CD8-positive, alpha-beta memory T cell (primary cell): ENCODE measurements around the gene PLXNA3. TPM values are rescaled to one million over a fixed set of nuclear protein-coding genes. Genes with fewer than 3 reads are reported as not detected.

Experiments
- CTCF ChIA-PET: fragments of 350-600 bp; sonication (Branson Sonifier 250); formaldehyde crosslinking; loops from one replicate; lab custom pipeline; 2021; ENCODE audit warnings: antibody characterized with exemption; lab: Charles Lee
- POLR2A ChIA-PET: fragments of 350-600 bp; sonication (Branson Sonifier 250); formaldehyde crosslinking; loops from one replicate; lab custom pipeline; 2021; ENCODE audit warnings: antibody characterized with exemption; lab: Charles Lee
- DNase-seq, 5 donors: peaks; one replicate each; pipeline versions ENCODE4 v3.0.0 to v3.0.0-alpha.2; 2020 to 2022; ENCODE audit warnings: mixed read lengths in 1 of 5
- H3K27ac ChIP-seq: one replicate; pipeline ENCODE4 v1.7.0; 2013; ENCODE audit warnings: low read depth, mild to moderate bottlenecking, low read length, moderate library complexity
- H3K27me3 ChIP-seq: 2 replicates; pipeline ENCODE4 v1.7.0; 2013; ENCODE audit warnings: low read length, mild to moderate bottlenecking; ENCODE audit not compliant: insufficient read depth, poor library complexity, severe bottlenecking
- H3K36me3 ChIP-seq: 2 replicates; pipeline ENCODE4 v1.7.0; 2013; ENCODE audit warnings: mild to moderate bottlenecking, low read length, moderate library complexity; ENCODE audit not compliant: insufficient read depth
- H3K4me1 ChIP-seq: 2 replicates; pipeline ENCODE4 v1.7.0; 2013; ENCODE audit warnings: mild to moderate bottlenecking, low read length, moderate library complexity; ENCODE audit not compliant: insufficient read depth
- H3K4me3 ChIP-seq: 2 replicates; pipeline ENCODE4 v1.7.0; 2013; ENCODE audit warnings: mild to moderate bottlenecking, low read length
- H3K9me3 ChIP-seq: 2 replicates; pipeline ENCODE4 v1.7.0; 2013; ENCODE audit warnings: mild to moderate bottlenecking, low read length
- H3K27ac Mint-ChIP-seq, 8 donors: one replicate each; pipeline ENCODE4 v1.8.0; 2020 to 2021; ENCODE audit warnings: mixed read lengths in 8 of 8, mild to moderate bottlenecking in 6 of 8, inconsistent platforms in 3 of 8, moderate library complexity in 3 of 8
- H3K27me3 Mint-ChIP-seq, 2 donors: one replicate each; pipeline ENCODE4 v1.8.0; 2020 to 2021; ENCODE audit warnings: mixed read lengths in 2 of 2, mild to moderate bottlenecking in 1 of 2, moderate library complexity in 1 of 2
- H3K36me3 Mint-ChIP-seq, 3 donors: one replicate each; pipeline ENCODE4 v1.8.0; 2020 to 2021; ENCODE audit warnings: mixed read lengths in 3 of 3, inconsistent platforms in 1 of 3, mild to moderate bottlenecking in 1 of 3
- H3K4me1 Mint-ChIP-seq, 3 donors: one replicate each; pipeline ENCODE4 v1.8.0; 2020 to 2021; ENCODE audit warnings: mixed read lengths in 3 of 3, inconsistent platforms in 1 of 3, mild to moderate bottlenecking in 1 of 3
- H3K4me3 Mint-ChIP-seq, 7 donors: one replicate each; pipeline ENCODE4 v1.8.0; 2020 to 2021; ENCODE audit warnings: mixed read lengths in 7 of 7, mild to moderate bottlenecking in 6 of 7, moderate library complexity in 4 of 7, inconsistent platforms in 2 of 7
- H3K9me3 Mint-ChIP-seq, 5 donors: one replicate each; pipeline ENCODE4 v1.8.0; 2020 to 2022; ENCODE audit warnings: mixed read lengths in 5 of 5, mild to moderate bottlenecking in 3 of 5, moderate library complexity in 2 of 5, inconsistent platforms in 1 of 5
- polyA plus RNA-seq: library from polyadenylated mRNA; unstranded; fragments of 300-500 nt; fragmentation: Illumina TruSeq; gene quantifications from one replicate; pipeline ENCODE4 v1.2.3, GENCODE V29; 2021
- total RNA-seq, 2 experiments: library from RNA; stranded (reverse); gene quantifications; one replicate each; pipeline ENCODE4 v1.2.3, GENCODE V29; 2021

The PLXNA3 gene
- total and polyA plus RNA-seq, 3 experiments from 2014 or later: 0.79 to 39.2 (median 34.1) TPM

DNA sequence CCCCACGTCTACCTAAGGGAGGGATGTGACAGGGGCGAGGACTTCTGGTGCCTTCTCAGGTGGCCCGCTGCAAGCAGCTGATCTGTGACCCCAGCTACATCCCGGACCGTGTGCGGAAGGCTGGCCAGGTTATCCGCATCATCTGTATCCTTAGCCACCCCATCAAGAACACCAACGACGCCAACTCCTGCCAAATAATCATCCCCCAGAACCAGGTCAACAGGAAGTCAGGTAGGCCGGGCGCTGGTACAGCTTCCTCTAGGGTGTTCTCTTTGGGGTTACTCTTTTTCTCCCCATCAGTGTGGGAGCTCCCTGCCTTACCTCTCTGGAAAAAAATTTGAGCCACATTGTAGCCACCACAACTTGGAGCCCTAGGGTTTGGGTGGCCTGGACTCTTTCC lies 16.5 kb upstream of the PLXNA3 start:
- no peaks in the 10 kb centered on the region for H3K36me3 ChIP-seq
- peak in 2 of 5 donors; percentile 23 to 37 for DNase-seq
- H3K9me3 ChIP-seq: no peaks in the 10 kb centered on the region
- no peaks in the 10 kb centered on the region for H3K27me3 ChIP-seq
- POLR2A ChIA-PET: interaction anchor here (0.6 to 0.7 kb wide), 3 partner anchors 16 to 69 kb away, joined by 3 to 6 read pairs (median 3); partner anchors contain the start of genes PLXNA3 and SLC10A3
- Mint-ChIP-seq H3K4me3 (peak overlapping the region; percentile 14 to 77 (median 57)), H3K27me3 (peaks cover 0 to 9% of the 10 kb centered on the region in 2 donors), H3K9me3 (no peaks in the 10 kb centered on the region), H3K27ac (peak overlapping the region in 6 of 8 donors; percentile 52 to 91 (median 85)), H3K36me3 (peaks cover 0 to 36% (median 0%) of the 10 kb centered on the region in 3 donors), H3K4me1 (peaks cover 14 to 46% (median 17%) of the 10 kb centered on the region in 3 donors)
- no peak overlapping the region for H3K27ac ChIP-seq
- CTCF ChIA-PET: interaction anchor here (0.8 to 1.5 kb wide), 2 partner anchors 12 to 43 kb away, joined by 3 to 6 read pairs; partner anchors contain the start of gene RPL10
- peaks cover 32% of the 10 kb centered on the region for H3K4me1 ChIP-seq
- no peak overlapping the region for H3K4me3 ChIP-seq

DNA sequence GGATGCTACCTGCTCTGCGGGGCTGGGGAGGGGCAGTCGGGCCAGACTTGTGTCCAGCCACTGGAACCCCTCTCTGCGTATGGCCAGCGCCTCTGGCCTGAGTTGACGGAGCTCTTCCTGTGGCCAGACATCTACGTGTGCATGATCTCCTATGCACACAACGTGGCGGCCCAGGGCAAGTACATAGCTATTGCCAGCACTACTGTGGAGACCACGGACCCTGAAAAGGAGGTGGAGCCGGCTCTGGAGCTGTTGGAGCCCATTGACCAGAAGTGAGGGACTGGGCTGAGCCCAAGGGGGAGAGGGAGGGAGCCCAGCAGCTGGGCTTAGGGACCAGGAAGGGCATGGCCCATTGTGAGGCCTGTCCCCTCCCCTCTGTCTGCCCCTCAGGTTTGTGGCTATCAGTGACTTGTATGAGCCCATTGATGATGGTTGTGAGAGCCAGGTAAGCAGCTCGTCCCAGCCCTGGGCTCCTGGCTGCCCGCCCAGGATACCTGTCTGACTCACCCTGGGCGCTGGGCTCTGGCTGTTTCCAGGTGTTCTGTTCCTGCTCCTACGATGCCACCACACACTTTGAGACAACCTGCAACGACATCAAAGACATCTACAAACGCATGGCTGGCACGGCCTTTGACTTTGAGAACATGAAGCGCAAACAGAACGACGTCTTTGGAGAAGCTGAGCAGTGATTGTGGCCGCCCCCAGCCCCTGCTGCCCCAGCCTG lies 15.9 kb upstream of the PLXNA3 start:
- POLR2A ChIA-PET: interaction anchor here (0.7 kb wide), 1 partner anchor 48 kb away, joined by 3 read pairs; the partner anchor contains the start of gene SLC10A3
- H3K9me3 Mint-ChIP-seq: no peaks in the 10 kb centered on the region
- no peak for DNase-seq

DNA sequence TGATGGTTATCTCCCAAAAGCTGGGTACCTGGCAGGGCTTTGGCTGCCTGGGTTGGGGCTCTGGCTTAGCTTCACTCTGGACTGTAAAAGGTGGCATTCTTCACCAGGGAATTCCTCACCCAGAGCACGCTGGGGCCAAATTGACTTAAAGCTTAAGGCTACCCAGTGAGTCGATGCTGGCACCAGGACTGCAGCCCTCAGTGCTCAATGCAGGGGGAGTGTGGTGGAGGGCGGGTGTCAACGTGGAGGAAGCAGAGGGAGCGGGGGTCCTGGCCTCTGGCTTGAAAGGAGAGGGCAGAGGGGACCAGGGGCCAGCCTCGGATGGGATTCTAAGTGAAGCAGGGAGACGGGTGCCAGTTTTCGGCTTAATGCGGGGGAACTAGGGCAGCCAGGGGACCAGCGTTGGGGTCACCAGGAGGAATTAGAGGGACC lies 14.6 kb upstream of the PLXNA3 start:
- H3K27me3 Mint-ChIP-seq: peaks cover 0 to 2% of the 10 kb centered on the region in 2 donors
- H3K4me3 ChIP-seq: no peak overlapping the region
- H3K27ac ChIP-seq: peak overlapping the region; percentile 24
- H3K27me3 ChIP-seq: no peaks in the 10 kb centered on the region
- CTCF ChIA-PET: no interaction called here
- H3K4me3 Mint-ChIP-seq: peak overlapping the region; percentile 64 to 85 (median 73)
- DNase-seq: no peak
- POLR2A ChIA-PET: interaction anchor here (0.6 to 1.2 kb wide), 3 partner anchors 14 to 31 kb away, joined by 4 read pairs; no protein-coding TSS in a partner anchor
- no peaks in the 10 kb centered on the region for H3K36me3 ChIP-seq
- H3K36me3 Mint-ChIP-seq: peaks cover 0 to 45% (median 0%) of the 10 kb centered on the region in 3 donors
- peak overlapping the region; percentile 66 to 94 (median 86) for H3K27ac Mint-ChIP-seq
- H3K4me1 Mint-ChIP-seq: peaks cover 8 to 41% (median 15%) of the 10 kb centered on the region in 3 donors
- H3K4me1 ChIP-seq: peaks cover 25% of the 10 kb centered on the region
- no peaks in the 10 kb centered on the region for H3K9me3 ChIP-seq
- no peaks in the 10 kb centered on the region for H3K9me3 Mint-ChIP-seq

More for the DNA sequence above, 15.9 kb upstream of the PLXNA3 start:
- Histone ChIP-seq H3K4me1 (peaks cover 32% of the 10 kb centered on the region), H3K4me3 (no peak overlapping the region), H3K27ac (no peak overlapping the region), H3K27me3 (no peaks in the 10 kb centered on the region), H3K36me3 (no peaks in the 10 kb centered on the region), H3K9me3 (no peaks in the 10 kb centered on the region)
- H3K4me1 Mint-ChIP-seq: peaks cover 14 to 49% (median 20%) of the 10 kb centered on the region in 3 donors
- peaks cover 0 to 42% (median 0%) of the 10 kb centered on the region in 3 donors for H3K36me3 Mint-ChIP-seq
- peak overlapping the region in 6 of 7 donors; percentile 26 to 73 (median 56) for H3K4me3 Mint-ChIP-seq
- peak overlapping the region in 6 of 8 donors; percentile 52 to 91 (median 85) for H3K27ac Mint-ChIP-seq
- CTCF ChIA-PET: interaction anchor here (0.8 to 1.5 kb wide), 2 partner anchors 13 to 44 kb away, joined by 3 to 6 read pairs; partner anchors contain the start of gene RPL10
- H3K27me3 Mint-ChIP-seq: peaks cover 0 to 9% of the 10 kb centered on the region in 2 donors

DNA sequence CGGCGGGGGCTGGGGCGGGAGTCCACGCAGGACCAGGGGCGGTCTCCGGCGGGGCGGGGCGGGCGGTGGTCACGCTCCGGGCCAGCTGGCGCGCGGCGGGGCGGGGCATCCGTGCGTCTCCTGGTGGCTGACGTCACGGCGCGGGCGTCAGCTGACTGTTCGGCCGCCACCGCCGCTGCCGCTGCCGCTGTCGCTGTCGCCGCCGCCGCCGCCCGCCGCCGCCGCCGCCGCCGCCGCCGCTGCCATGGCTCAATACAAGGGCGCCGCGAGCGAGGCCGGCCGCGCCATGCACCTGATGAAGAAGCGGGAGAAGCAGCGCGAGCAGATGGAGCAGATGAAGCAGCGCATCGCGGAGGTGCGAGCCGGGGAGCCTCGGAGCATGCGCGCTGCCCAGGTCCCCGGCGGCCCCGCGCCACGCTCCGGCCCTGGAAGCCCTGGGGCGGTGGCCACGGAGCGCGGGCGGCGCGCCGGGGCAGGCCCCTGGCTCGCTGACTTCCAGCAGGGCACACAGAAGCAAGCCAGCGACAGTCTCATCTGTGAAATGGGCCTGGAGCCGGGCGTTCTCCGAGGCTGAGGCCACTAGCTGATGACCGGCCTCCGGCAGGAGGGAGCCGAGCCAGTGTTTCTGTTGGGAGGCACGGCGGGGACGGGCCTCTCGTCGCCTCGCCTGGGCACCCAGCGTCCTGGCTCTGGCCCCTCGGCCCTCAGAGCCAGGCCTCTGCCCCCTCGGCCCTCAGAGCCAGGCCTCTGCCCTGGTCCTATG lies 13.9 kb upstream of the PLXNA3 start, which contains the start of gene FAM50A:
Gene FAM50A, plus strand, starts transcription at position 150 of the 763 bp plus-strand sequence. Its CDS starts 95 bp downstream, at position 245.
- Mint-ChIP-seq H3K4me3 (peak within 1 kb of the TSS; percentile 70 to 86 (median 76)), H3K9me3 (no peaks in the 10 kb centered on the region), H3K4me1 (peaks cover 8 to 37% (median 14%) of the 10 kb centered on the region in 3 donors), H3K36me3 (peaks cover 0 to 43% (median 0%) of the 10 kb centered on the region in 3 donors), H3K27me3 (peaks cover 0 to 2% of the 10 kb centered on the region in 2 donors), H3K27ac (peak within 1 kb of the TSS; percentile 66 to 94 (median 86))
- peak; percentile 64 to 81 (median 69) for DNase-seq
- H3K27ac ChIP-seq: peak within 1 kb of the TSS; percentile 67
- H3K27me3 ChIP-seq: no peaks in the 10 kb centered on the region
- CTCF ChIA-PET: no interaction called here
- no peaks in the 10 kb centered on the region for H3K36me3 ChIP-seq
- H3K4me3 ChIP-seq: peak within 1 kb of the TSS; percentile 37
- POLR2A ChIA-PET: interaction anchor here (1.1 to 1.2 kb wide), 2 partner anchors 13 to 15 kb away, joined by 4 read pairs; no protein-coding TSS in a partner anchor
- no peaks in the 10 kb centered on the region for H3K9me3 ChIP-seq
- peaks cover 21% of the 10 kb centered on the region for H3K4me1 ChIP-seq

DNA sequence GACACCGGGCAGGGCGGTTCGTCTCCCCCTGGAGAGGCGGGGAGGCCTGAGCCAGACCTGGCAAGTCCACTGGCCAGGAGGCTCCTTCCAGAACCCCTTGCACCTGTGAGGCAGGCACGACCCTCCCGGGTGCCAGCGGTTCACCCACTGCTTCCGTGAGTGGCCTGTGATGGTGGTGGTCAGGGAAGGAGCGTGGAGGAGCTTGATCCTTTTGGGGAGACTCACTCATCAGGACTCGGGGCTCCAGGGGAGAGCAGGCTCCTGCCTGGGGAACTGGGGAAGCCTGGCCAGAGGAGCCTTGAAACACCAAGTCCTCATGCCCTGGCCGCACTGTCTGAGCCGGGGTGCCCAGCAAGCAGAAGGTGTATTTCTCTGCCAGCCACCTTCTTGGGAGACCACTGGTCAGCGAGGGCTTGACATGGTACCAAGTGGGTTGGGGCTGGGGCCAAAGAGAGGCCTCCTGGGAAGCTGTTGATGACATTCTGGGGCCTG lies 13.3 kb upstream of the PLXNA3 start:
- CTCF ChIA-PET: interaction anchor here (1.5 kb wide), 1 partner anchor 17 kb away, joined by 4 read pairs; no protein-coding TSS in a partner anchor

DNA sequence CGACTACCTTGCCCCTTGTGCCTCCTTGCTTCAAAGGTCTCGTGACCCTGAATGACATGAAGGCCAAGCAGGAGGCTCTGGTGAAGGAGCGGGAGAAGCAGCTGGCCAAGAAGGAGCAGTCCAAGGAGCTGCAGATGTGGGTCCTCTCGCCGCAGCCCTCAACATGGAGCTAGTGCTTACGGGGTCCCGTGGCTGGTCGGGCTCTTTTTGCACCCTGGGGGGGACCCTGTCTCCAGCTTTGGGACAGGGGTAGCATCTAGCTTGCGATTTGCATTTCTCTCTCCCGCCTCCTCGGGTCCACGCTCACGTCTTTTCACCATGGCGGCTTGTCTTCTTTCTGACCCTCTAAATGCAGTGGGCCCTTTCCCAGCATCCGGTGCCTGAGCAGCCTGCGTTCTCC lies 12.3 kb upstream of the PLXNA3 start:
- no peak for DNase-seq
- no peaks in the 10 kb centered on the region for H3K27me3 ChIP-seq
- no peak overlapping the region for H3K4me3 ChIP-seq
- H3K4me1 Mint-ChIP-seq: peaks cover 8 to 31% (median 11%) of the 10 kb centered on the region in 3 donors
- H3K27me3 Mint-ChIP-seq: peaks cover 0 to 2% of the 10 kb centered on the region in 2 donors
- peaks cover 21% of the 10 kb centered on the region for H3K4me1 ChIP-seq
- H3K9me3 ChIP-seq: no peaks in the 10 kb centered on the region
- no peaks in the 10 kb centered on the region for H3K9me3 Mint-ChIP-seq
- H3K36me3 Mint-ChIP-seq: peaks cover 0 to 43% (median 0%) of the 10 kb centered on the region in 3 donors
- H3K36me3 ChIP-seq: no peaks in the 10 kb centered on the region
- ChIA-PET CTCF (interaction anchor here (1.1 to 1.5 kb wide), 2 partner anchors 18 to 48 kb away, joined by 3 to 4 read pairs; partner anchors contain the start of gene RPL10), POLR2A (no interaction called here)
- peak overlapping the region in 2 of 7 donors; percentile 17 to 65 for H3K4me3 Mint-ChIP-seq
- no peak overlapping the region for H3K27ac ChIP-seq
- H3K27ac Mint-ChIP-seq: peak overlapping the region in 2 of 8 donors; percentile 70 to 80

More for the DNA sequence above, 13.3 kb upstream of the PLXNA3 start:
- Mint-ChIP-seq H3K4me1 (peaks cover 8 to 37% (median 14%) of the 10 kb centered on the region in 3 donors), H3K4me3 (peak overlapping the region in 5 of 7 donors; percentile 12 to 69 (median 47)), H3K36me3 (peaks cover 0 to 45% (median 0%) of the 10 kb centered on the region in 3 donors), H3K9me3 (no peaks in the 10 kb centered on the region), H3K27ac (peak overlapping the region in 4 of 8 donors; percentile 21 to 66 (median 38)), H3K27me3 (peaks cover 0 to 2% of the 10 kb centered on the region in 2 donors)
- DNase-seq: no peak
- POLR2A ChIA-PET: no interaction called here
- Histone ChIP-seq H3K27ac (peak overlapping the region; percentile 67), H3K4me3 (peak overlapping the region; percentile 37), H3K27me3 (no peaks in the 10 kb centered on the region), H3K9me3 (no peaks in the 10 kb centered on the region), H3K4me1 (peaks cover 21% of the 10 kb centered on the region), H3K36me3 (no peaks in the 10 kb centered on the region)

DNA sequence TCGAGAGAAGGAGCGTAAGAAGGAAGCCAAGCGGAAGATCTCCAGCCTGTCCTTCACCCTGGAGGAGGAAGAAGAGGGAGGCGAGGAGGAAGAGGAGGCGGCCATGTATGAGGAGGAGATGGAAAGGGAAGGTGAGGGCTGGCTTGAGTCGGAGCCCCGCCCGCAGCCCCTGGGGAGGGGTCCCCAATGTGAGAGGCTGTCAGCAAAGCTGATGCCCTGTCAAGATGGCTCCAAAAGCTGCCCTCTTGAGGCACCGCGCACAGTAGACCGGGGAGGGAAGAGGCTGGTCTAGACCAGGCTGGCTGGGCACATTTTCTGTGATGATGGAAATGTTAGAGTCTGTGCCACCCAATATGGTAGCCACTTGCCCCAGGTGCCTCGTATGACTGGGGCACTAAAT lies 11.7 kb upstream of the PLXNA3 start:
- Mint-ChIP-seq H3K4me1 (peaks cover 6 to 27% (median 11%) of the 10 kb centered on the region in 3 donors), H3K4me3 (peak overlapping the region in 1 of 7 donors; percentile 65), H3K36me3 (peaks cover 0 to 41% (median 0%) of the 10 kb centered on the region in 3 donors), H3K9me3 (no peaks in the 10 kb centered on the region), H3K27me3 (peaks cover 0 to 2% of the 10 kb centered on the region in 2 donors), H3K27ac (peak overlapping the region in 4 of 8 donors; percentile 34 to 80 (median 58))
- H3K27me3 ChIP-seq: no peaks in the 10 kb centered on the region
- no peak overlapping the region for H3K4me3 ChIP-seq
- no peak overlapping the region for H3K27ac ChIP-seq
- ChIA-PET POLR2A (no interaction called here), CTCF (interaction anchor here (1.1 kb wide), 1 partner anchor 48 kb away, joined by 3 read pairs; the partner anchor contains the start of gene RPL10)
- H3K4me1 ChIP-seq: peaks cover 20% of the 10 kb centered on the region
- H3K36me3 ChIP-seq: no peaks in the 10 kb centered on the region
- H3K9me3 ChIP-seq: no peaks in the 10 kb centered on the region
- DNase-seq: no peak
